IPS DF 4.7 (cell line): ENCODE results near the gene ITSN1.
"Not testable (repeated sequence)": the region's sequence is repeated elsewhere in the genome, so short reads cannot be mapped to it uniquely, and the experiment has no call there.

Experiments used
- DNase-seq: peaks from one replicate; pipeline ENCODE4 v3.0.0-alpha.2; 2013; ENCODE audit warnings: low spot score; ENCODE audit errors: extremely low read depth

The ITSN1 gene

DNA sequence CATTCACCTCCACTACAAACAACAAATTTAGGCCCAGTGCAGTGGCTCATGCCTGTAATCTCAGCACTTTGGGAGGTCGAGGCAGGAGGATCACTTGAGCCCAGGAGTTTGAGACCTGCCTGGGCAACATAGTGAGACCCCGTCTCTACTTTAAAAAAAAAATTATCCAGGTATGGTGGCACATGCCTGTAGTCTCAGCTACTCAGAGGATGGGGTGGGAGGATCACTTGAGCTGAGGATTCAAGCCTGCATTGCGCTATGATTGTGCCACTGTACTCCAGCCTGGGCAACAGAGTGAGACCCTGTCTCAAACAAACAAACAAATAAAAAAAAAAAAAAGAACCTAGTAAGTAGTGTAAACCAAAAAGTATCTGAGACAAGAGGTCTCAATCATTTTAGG, 86.8 kb downstream of the ITSN1 start:
- not testable (repeated sequence) for DNase-seq

DNA sequence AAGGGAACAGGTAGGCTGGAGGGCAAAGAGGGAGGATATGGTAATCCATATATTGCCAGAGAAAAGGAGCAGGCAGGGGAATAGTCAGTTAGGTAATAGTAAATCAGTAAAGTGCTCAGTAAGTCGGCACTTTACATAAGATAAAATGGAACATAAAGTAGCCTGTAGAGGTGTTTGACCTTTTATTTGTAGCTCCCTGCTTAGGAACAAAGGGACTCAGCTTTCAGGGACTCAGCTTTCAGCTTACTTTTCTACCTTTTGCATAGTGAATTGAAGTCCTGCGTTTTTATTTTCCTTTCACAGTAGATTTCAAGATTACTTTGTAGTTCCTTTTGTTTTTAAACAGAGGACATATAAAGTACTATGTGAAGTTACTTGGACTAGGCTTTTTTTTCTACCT, 87.3 kb downstream of the ITSN1 start:
- no peak for DNase-seq

DNA sequence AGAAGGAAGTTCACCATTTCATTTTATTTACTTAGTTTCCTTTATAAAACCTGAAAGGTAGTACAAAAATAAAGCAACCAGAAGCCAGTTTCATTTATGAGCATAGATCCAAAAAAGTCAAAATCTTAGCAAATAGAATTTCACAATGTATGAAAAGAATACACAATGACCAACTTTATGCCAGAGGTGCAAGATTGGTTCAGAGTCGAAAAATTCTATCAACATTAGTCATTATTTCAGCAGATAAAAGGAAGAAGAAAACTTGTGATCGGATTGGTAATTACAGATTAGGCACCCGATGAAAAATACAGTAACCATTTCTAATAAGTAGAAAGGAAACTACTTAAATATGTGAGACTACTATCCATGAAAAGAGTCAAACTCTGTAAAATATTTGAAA, 89.1 kb downstream of the ITSN1 start:
- no peak for DNase-seq

DNA sequence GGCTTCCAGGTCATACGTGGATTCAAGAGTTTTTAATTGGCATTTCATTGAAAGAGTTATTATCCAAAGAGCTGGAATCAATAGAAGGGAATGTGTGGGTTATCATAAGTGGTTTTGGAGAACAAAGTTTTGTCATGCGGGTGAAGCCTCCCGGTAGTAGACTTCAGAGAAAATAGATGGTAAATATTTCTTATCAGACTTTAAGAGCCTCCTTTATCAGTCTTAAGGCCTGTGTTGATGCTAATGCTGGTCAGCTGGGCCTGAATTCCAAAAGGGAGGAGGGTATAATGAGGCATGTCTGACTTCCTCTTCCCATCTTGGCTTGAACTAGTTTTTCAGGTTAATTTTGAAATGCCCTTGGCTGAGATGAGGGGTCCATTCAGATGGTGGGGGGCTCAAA, 89.7 kb downstream of the ITSN1 start:
- no peak for DNase-seq

DNA sequence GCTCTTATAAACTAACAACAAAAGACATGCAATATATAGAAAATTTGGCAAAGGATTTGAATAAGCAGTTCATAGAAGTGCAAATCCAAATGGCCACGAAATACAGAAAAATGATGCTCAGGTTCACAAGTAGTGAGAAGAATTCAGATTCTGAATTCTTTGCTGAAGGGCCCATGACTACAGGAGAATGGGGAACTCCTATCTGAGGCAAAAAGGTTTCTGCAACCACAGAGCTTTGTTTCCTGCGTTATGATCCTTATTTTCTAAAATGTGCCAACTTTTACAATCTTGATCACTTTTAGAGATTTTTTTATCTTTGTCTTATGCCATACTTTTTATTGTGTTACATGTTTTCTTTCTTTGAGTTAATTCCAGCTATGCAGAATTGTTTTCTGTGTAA, 91.3 kb downstream of the ITSN1 start:
- DNase-seq = no peak

DNA sequence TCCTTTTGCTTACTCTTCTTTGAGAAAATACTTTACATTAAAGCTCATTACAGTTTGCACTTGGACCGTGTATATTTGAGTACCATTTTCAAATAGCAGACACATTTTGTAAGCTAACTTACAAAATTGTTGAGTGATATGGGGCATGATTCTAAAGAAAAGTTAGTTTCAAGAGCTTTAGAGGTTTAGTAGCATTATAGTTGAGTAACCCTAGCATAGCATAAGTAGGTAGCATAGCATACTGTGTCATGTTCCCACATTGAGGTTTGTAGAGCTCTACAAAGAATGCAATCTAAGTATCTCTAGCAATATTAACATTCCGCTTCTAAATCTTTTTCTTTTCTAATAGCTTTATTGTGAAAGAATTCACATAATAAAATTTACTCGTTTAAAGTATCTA, 92.0 kb downstream of the ITSN1 start:
- no peak for DNase-seq

DNA sequence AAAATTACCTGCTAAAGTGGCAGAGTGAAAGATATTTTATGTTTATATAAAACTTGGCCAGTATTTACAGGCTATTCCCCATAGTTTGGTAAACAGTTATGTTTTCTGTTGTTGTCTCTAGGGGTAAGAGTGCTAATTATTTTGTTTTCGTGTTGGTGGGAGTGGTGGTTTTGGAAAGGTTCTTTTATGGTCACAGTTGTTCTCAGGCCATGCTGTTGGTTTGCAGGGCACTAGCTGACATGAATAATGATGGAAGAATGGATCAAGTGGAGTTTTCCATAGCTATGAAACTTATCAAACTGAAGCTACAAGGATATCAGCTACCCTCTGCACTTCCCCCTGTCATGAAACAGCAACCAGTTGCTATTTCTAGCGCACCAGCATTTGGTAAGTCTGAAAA, 92.5 kb downstream of the ITSN1 start:
- DNase-seq = no peak

DNA sequence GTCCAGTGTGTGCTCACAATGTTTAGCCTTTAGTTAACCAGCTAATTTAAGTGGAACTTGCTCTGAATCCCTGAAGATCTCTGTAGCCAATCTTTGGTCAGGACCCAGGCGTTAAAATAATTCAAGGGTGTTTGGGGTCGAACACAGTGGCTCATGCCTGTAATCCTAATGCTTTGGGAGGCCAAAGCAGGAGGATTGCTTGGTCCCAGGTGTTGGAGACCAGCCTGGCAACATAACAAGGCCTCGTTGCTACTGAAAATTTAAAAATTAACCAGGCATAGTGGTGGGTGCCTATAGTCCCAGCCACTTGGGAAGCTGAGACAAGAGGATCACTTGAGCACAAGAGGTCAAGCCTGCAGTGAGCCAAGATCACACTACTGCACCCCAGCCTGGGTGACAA, 94.3 kb downstream of the ITSN1 start:
- DNase-seq = no peak

DNA sequence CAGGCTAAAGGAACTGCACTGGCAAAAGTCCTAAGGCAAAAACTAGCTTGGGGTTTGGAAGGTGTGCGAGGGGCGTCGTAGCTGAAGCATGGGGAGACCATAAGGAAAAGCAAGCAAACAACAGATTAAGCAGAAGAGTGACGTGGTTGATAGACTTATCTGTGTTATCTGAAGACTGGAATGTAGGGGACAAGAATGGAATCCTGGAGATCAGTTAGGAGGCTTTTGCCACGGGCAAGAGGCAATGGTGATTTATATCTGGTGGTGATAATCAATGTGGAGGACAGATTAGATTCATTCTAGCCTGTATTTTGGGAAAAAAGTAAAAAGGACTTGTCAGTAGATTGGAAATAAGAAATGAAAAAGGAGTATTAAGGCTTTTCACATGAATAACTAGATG, 97.4 kb downstream of the ITSN1 start:
- no peak for DNase-seq

DNA sequence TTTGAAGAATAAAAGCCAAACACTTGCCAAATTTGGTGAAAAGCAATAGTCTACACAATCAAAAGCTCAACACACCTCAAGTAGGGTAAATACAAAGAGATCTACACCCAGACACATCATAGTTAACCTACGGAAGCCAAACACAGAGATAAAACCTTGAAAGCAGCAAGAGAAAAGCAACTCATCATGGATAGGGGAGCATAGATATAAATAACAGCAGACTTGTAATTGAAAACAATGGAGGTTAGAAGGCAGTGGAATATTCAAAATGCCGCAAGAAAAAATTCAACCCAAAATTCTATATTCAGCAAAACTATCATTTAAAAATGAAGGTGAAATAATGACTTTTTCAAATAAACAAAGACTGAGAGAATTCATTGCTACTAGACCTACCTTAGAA, 105.1 kb downstream of the ITSN1 start:
- DNase-seq = no peak

DNA sequence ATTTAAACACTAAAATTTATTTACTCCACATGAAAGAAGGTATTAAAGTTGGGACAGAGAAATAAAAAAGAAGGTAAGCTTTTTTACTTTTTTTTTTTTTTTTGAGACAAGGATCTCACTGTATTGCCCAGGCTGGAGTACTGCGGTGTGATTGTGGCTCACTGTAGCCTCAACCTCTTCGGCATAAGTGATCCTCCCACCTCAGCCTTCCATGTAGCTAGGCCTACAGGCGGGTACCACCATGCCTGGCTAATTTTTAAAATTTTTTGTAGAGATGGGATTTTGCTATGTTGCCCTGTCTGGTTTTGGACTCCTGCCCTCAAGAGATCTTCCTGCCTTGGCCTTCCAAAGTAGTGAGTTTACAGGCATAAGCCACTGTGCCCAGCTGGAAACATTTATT, 106.6 kb downstream of the ITSN1 start:
- DNase-seq = no peak

DNA sequence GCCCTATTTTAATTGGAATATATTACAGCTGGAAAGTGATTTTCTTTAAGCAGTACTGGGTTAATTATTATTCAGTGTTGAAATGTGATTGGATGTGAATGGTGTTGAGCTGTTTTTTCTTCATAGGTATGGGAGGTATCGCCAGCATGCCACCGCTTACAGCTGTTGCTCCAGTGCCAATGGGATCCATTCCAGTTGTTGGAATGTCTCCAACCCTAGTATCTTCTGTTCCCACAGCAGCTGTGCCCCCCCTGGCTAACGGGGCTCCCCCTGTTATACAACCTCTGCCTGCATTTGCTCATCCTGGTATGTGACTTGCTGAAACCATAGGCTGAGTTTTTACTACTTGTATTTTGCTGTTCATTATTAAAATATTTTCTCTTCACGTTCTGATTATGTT, 107.7 kb downstream of the ITSN1 start:
- DNase-seq = no peak

DNA sequence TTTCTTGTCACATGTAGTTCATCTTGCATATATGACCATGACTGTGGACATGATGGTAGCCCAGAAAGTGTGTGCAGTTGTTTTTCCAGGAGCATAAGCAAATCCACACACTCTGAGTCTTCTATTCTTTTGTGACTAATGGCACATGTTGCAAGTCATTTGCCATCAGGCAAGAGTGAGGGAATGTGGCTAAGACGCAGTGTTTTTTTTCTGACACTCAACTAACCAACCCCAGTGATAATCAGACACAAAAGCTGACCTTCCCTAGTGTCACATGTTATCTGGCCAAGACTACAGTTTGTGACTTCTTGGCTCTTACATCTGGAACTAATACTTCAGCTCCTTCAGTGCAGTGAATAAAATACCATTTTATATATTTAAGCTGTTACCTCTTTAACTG, 108.8 kb downstream of the ITSN1 start:
- no peak for DNase-seq

DNA sequence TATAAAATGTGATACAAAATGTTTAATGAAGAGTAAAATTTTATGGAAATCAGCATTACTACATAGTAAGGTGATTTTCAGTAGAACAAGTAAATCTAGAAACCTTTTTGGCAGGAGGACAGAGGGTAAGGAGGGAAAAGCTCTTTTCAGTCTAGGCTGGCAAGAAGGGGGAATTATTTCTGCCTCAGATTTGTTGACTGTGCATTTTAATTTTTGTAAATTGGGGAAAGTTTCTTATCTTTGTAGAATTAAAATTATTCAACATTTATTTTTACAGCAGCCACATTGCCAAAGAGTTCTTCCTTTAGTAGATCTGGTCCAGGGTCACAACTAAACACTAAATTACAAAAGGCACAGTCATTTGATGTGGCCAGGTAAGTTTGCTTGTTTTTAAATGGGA, 109.2 kb downstream of the ITSN1 start:
- no peak for DNase-seq

DNA sequence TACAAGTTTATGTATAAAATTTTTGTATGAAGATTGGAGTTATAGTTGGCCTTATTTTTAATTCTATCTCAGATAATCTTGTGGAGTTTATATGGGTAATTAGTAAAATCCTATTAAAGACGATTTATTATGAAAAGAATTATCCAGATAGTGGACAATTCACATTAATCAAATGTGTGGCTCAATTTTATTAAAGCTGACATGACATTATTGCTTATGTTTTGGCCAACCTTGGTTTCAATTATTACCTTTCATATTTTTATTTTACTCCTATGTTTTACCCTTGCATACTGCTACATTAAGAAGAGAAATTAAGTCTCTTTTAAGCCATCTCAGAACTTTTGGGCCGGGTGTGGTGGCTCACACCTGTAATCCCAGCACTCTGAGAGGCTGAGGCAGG, 110.0 kb downstream of the ITSN1 start:
- DNase-seq = no peak

DNA sequence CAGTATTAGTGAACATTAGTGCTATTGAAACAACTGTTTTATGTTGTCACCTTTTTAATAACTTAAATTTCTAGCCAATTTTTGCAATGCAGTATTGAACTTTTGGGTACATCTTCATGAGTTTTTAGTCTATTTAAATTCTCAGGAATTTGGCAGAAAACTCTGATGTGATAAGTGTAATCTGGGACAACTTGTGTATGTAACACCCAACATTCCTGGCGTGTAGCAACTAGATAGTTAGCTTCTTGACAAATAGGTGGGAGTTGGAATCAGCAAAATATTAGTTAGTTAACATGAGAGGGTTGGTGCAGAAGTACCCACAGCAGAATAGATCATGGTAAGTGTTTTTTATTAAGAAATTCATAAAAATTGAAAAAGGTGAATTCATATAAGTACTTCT, 111.6 kb downstream of the ITSN1 start:
- DNase-seq = no peak

DNA sequence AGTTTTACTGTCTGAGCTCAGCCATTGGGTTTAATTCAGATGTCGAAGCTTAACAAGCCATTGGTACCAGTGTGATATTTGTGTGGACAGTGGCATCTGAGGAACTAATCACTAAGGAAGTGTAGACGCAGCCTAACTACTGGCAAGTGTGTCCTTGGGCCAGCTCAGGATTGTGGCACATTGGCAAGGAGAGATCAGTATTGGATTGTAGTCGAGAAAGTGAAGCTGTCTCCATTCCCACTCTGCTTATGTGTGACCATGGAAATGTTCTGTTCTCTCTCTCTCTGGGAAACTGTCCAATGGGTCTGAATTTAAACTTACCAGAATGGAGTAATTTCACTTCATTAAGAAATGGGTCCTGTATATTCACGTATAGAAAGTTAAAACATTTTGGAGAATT, 112.2 kb downstream of the ITSN1 start:
- no peak for DNase-seq

DNA sequence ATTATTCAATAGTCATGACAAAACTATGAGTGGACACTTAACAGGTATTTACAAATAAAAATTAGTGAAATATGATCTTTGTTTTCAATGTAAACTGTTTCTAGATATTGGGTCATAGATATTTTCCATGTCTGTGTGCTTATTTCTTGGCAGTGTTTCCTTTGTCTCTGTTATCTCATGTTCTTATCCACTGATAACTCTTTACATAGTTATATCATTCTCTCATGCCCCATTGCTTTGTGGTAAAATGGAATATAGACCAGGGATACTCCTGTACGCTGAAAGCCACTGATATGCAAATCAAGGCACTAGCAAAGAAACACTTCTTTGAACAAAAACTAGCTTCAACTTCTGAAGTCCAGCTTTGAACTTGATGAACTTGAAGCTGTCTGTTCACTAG, 113.1 kb downstream of the ITSN1 start:
- no peak for DNase-seq

DNA sequence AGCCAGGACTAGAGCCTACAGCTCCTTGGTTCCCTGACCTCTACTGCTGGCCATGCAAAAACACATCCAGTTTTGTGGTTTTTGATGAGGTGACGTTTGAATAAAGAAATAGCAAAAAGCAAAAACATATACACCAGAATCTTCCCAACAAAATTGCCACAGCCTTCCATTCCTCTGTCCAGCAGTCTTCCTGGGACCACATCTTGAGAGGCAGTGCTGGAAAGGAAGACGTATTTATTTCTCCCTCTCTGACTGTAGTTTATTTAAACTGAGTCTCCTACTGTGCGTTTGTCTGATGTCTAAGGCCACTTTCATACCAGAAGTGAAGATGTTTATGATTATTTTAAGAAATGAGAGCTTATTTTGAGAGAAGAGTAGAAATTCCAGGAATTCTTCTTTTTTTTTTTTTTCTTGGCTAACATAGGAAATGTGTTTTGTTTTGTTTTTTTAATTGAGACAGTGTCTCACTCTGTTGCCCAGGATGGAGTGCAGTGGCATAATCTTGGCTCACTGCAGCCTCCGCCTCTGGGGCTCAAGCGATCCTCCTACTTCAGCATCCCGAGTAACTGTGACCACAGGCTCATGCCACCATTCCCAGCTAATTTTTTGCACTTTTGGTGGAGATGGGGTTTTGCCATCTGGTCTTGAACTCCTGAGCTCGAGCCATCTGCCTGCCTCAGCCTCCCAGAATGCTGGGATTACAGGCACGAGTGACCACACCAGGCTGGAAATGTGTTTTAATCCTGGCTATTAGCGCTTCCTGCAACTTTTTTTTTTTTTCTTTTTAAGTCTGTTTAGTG, 118.5 kb downstream of the ITSN1 start:
- DNase-seq = no peak

DNA sequence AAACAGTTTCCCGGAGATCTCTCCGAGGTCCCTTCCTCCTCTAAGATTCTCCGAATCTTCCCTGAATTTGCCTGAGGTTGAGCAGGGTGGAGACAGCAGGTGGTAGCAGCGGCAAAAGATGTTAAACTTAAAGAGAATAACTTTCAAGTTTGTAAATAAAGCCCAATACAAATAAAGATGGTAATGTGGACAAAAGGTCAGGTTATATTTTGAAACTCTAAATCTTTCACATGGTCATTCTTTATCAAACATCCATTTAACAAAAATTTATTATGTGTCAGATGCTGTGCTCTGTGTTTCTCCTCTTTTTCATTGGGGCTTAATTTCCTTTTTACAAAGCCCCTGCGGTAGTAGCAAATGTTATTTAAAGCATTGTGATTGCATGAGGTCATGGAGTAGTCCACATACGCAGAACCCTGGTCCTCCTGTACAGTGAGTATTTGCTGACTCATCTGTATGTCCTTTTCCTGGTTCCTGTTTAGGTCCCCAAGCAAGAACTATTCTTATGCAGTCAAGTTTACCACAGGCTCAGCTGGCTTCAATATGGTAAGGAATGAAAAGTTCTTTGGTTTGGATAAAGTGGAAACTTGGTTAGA, 119.2 kb downstream of the ITSN1 start:
- DNase-seq = no peak

DNA sequence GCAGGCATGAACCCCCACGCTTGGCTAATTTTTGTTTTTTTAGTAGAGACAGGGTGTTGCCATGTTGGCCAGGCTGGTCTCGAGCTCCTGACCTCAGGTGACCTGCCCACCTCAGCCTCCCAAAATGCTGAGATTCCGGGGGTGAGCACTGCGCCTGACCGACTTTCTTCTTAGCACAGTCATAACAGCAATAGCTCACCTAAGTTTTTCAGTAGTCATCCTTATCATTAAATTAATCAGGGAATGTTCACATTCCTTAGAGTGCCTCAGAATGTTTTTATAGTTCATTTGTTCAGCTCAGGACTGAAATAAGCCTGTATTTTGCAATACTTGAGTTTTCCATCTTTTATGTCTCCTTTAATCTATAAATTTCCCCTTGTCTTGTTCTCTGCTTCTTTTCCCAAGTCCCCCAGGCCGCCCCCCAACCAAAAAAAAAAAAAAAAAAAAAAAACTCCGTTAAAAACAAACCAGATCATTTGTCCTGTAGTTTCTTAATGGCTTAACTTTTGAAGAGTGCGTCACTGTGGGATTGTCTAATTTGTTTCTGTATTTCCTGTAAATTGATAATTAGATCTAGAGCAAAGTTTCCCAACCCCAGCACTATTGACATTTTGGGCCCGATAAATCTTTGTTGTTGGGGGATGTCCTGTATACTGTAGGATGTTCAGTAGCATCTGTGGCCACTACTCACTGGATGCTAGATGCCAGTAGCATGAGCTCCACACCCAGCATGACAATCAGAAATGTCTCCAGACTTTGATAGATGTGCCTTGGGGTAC, 120.7 kb downstream of the ITSN1 start:
- no peak for DNase-seq

DNA sequence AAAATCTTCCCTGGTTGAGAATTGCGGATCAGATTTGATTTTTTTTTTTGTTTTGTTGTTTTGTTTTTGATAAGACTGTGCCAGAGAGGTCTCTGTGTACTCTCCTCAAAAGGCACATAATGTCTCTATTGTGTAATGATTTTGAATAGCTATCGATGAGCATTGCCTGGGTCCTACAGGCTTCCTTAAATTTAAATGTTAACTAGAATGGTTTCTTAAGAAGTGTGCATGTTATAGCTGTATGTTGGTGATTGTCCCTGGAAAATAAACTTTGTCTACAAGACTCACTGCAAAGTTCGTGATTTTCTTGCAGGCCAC, 121.2 kb downstream of the ITSN1 start:
- no peak for DNase-seq

DNA sequence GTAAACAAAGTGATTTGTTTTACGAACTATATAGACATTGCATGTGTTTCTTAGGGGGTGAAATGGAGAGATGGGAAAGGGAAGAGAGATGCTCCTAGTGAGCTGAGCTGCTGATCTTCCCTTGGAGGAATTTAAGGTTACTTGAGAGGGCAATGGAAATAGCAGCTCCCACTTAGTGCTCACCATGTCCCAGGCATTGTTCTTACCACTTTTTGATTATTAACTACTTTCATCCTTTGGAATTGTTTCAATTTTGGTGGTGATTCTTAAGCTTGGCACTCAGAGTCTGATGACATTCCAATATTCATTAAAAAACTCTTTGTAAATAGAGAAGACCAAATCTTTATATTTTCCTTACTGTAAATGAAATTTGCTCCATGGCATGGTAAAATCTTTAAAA, 124.9 kb downstream of the ITSN1 start:
- DNase-seq = no peak
